ENCODE data around the gene LBHD2.

LBHD2 gene

GRCh38 chr14:103101257-103101962 is 17.4 kb downstream of the LBHD2 start:
- Histone ChIP-seq H2AFZ (ENCODE audit: low read depth, low read length) (no peak overlapping the region), H3K9ac (ENCODE audit: low read length) (no peak overlapping the region), H3K4me2 (ENCODE audit: low read length, poor library complexity, severe bottlenecking) (no peak overlapping the region), H2AK5ac (ENCODE audit: low read length, severe bottlenecking) (no peak overlapping the region), H3K14ac (ENCODE audit: low read length in 2 of 2) (peak overlapping the region in 1 of 2 experiments; percentile 23), H3K27me3 (ENCODE audit: control insufficient read depth in 1 of 2, insufficient read depth in 1 of 2, low read length in 2 of 2) (peaks cover 3 to 41% of the 10 kb centered on the region in 2 experiments), H3K18ac (ENCODE audit: low read depth in 1 of 2, low read length in 2 of 2) (no peak overlapping the region), H2BK12ac (ENCODE audit: low read length in 2 of 2) (no peak overlapping the region), H4K8ac (ENCODE audit: low read length) (no peak overlapping the region), H2BK5ac (ENCODE audit: low read depth, low read length, poor library complexity, severe bottlenecking) (no peak overlapping the region), H3K79me1 (replicated peaks; ENCODE audit: low read length, poor library complexity, severe bottlenecking) (no peaks in the 10 kb centered on the region), H3K23ac (ENCODE audit: low read length in 2 of 2) (no peak overlapping the region), H3K27ac (ENCODE audit: low read length, poor library complexity, severe bottlenecking) (no peak overlapping the region), H3K4ac (ENCODE audit: low read depth in 1 of 2, low read length in 2 of 2) (no peak overlapping the region), H4K91ac (ENCODE audit: low read length) (no peak overlapping the region), H3K4me3 (ENCODE audit: insufficient read depth in 1 of 2, low read depth in 1 of 2, low read length in 2 of 2) (no peak overlapping the region), H2BK120ac (ENCODE audit: low read depth, low read length) (no peak overlapping the region), H3K4me1 (ENCODE audit: control insufficient read depth, insufficient read depth, low read depth, low read length) (peaks cover 17% of the 10 kb centered on the region), H3K9me3 (ENCODE audit: control insufficient read depth, low read length) (no peaks in the 10 kb centered on the region), H3K36me3 (ENCODE audit: control insufficient read depth in 1 of 2, insufficient read depth in 2 of 2, low read depth in 1 of 2, low read length in 2 of 2) (no peaks in the 10 kb centered on the region), H2BK15ac (ENCODE audit: low read depth, poor library complexity, severe bottlenecking) (no peak overlapping the region)
- no peak for DNase-seq
- 88% methylated on average over 11 of the region's 11 CpGs for WGBS

- H3K27me3 ChIP-seq (ENCODE audit: control insufficient read depth in 1 of 2, insufficient read depth in 1 of 2, low read length in 2 of 2): peaks cover 3 to 41% of the 10 kb centered on the region in 2 experiments
- no peaks in the 10 kb centered on the region for H3K9me3 ChIP-seq (ENCODE audit: control insufficient read depth, low read length)
- no peak overlapping the region for H4K8ac ChIP-seq (ENCODE audit: low read length)
- peak overlapping the region; percentile 20 for H2BK15ac ChIP-seq (ENCODE audit: low read depth, poor library complexity, severe bottlenecking)
- H3K9ac ChIP-seq (ENCODE audit: low read length): no peak overlapping the region
- H2AFZ ChIP-seq (ENCODE audit: low read depth, low read length): no peak overlapping the region
- no peak overlapping the region for H3K23ac ChIP-seq (ENCODE audit: low read length in 2 of 2)
- H2BK12ac ChIP-seq (ENCODE audit: low read length in 2 of 2): no peak overlapping the region
- no peak overlapping the region for H3K4me2 ChIP-seq (ENCODE audit: low read length, poor library complexity, severe bottlenecking)
- no peak overlapping the region for H3K18ac ChIP-seq (ENCODE audit: low read depth in 1 of 2, low read length in 2 of 2)
- H2BK120ac ChIP-seq (ENCODE audit: low read depth, low read length): no peak overlapping the region
- no peak overlapping the region for H3K4me3 ChIP-seq (ENCODE audit: insufficient read depth in 1 of 2, low read depth in 1 of 2, low read length in 2 of 2)
- H2BK5ac ChIP-seq (ENCODE audit: low read depth, low read length, poor library complexity, severe bottlenecking): no peak overlapping the region
- no peak overlapping the region for H2AK5ac ChIP-seq (ENCODE audit: low read length, severe bottlenecking)
- H3K27ac ChIP-seq (ENCODE audit: low read length, poor library complexity, severe bottlenecking): no peak overlapping the region
- H3K4me1 ChIP-seq (ENCODE audit: control insufficient read depth, insufficient read depth, low read depth, low read length): peaks cover 17% of the 10 kb centered on the region
- DNase-seq: no peak
- WGBS: 69% methylated on average over 80 of the region's 85 CpGs
- no peaks in the 10 kb centered on the region for H3K79me1 ChIP-seq (replicated peaks; ENCODE audit: low read length, poor library complexity, severe bottlenecking)
- H3K4ac ChIP-seq (ENCODE audit: low read depth in 1 of 2, low read length in 2 of 2): no peak overlapping the region
- no peak overlapping the region for H3K14ac ChIP-seq (ENCODE audit: low read length in 2 of 2)
- H4K91ac ChIP-seq (ENCODE audit: low read length): no peak overlapping the region
- H3K36me3 ChIP-seq (ENCODE audit: control insufficient read depth in 1 of 2, insufficient read depth in 2 of 2, low read depth in 1 of 2, low read length in 2 of 2): no peaks in the 10 kb centered on the region
These were observed 18.1 kb downstream of the LBHD2 start for GRCh38 chr14:103101963-103102688.

- Histone ChIP-seq H2BK5ac (ENCODE audit: low read depth, low read length, poor library complexity, severe bottlenecking) (no peak overlapping the region), H4K91ac (ENCODE audit: low read length) (no peak overlapping the region), H2AFZ (ENCODE audit: low read depth, low read length) (no peak overlapping the region), H3K23ac (ENCODE audit: low read length in 2 of 2) (no peak overlapping the region), H3K4me1 (ENCODE audit: control insufficient read depth, insufficient read depth, low read depth, low read length) (peaks cover 17% of the 10 kb centered on the region), H2BK15ac (ENCODE audit: low read depth, poor library complexity, severe bottlenecking) (no peak overlapping the region), H2BK12ac (ENCODE audit: low read length in 2 of 2) (no peak overlapping the region), H4K8ac (ENCODE audit: low read length) (no peak overlapping the region), H2AK5ac (ENCODE audit: low read length, severe bottlenecking) (no peak overlapping the region), H3K18ac (ENCODE audit: low read depth in 1 of 2, low read length in 2 of 2) (no peak overlapping the region), H3K36me3 (ENCODE audit: control insufficient read depth in 1 of 2, insufficient read depth in 2 of 2, low read depth in 1 of 2, low read length in 2 of 2) (no peaks in the 10 kb centered on the region), H3K27ac (ENCODE audit: low read length, poor library complexity, severe bottlenecking) (no peak overlapping the region), H3K4me3 (ENCODE audit: insufficient read depth in 1 of 2, low read depth in 1 of 2, low read length in 2 of 2) (no peak overlapping the region), H3K4ac (ENCODE audit: low read depth in 1 of 2, low read length in 2 of 2) (no peak overlapping the region), H3K14ac (ENCODE audit: low read length in 2 of 2) (no peak overlapping the region), H3K9ac (ENCODE audit: low read length) (no peak overlapping the region), H3K79me1 (replicated peaks; ENCODE audit: low read length, poor library complexity, severe bottlenecking) (no peaks in the 10 kb centered on the region), H2BK120ac (ENCODE audit: low read depth, low read length) (no peak overlapping the region), H3K9me3 (ENCODE audit: control insufficient read depth, low read length) (no peaks in the 10 kb centered on the region), H3K4me2 (ENCODE audit: low read length, poor library complexity, severe bottlenecking) (no peak overlapping the region), H3K27me3 (ENCODE audit: control insufficient read depth in 1 of 2, insufficient read depth in 1 of 2, low read length in 2 of 2) (peaks cover 3 to 40% of the 10 kb centered on the region in 2 experiments)
- DNase-seq: no peak
- WGBS: 71% methylated on average over 39 of the region's 39 CpGs
These were observed 18.8 kb downstream of the LBHD2 start for GRCh38 chr14:103102689-103103260.

Measured in mesenchymal stem cell (in vitro differentiated cells and primary cell).